HUES6 (cell line): ENCODE results near the gene VWA1.
"Not testable (repeated sequence)": the region's sequence is repeated elsewhere in the genome, so short reads cannot be mapped to it uniquely, and the experiment has no call there.

Experiments
- H3K27ac ChIP-seq: 2 replicates; pipeline ENCODE4 v1.7.0; 2013; ENCODE audit warnings: low read depth, mild to moderate bottlenecking, low read length, inconsistent platforms
- H3K27me3 ChIP-seq: 2 replicates; pipeline ENCODE4 v1.6.1; 2013; ENCODE audit warnings: low read length; ENCODE audit not compliant: control insufficient read depth, insufficient read depth
- H3K36me3 ChIP-seq: 2 replicates; pipeline ENCODE4 v1.6.1; 2013; ENCODE audit warnings: low read length; ENCODE audit not compliant: control insufficient read depth, insufficient read depth
- H3K4me1 ChIP-seq: 2 replicates; pipeline ENCODE4 v1.6.1; 2013; ENCODE audit warnings: low read length; ENCODE audit not compliant: control insufficient read depth, insufficient read depth
- H3K4me3 ChIP-seq: 2 replicates; pipeline ENCODE4 v1.5.1; 2013; ENCODE audit warnings: low read depth, low read length
- H3K9ac ChIP-seq: one replicate; pipeline ENCODE4 v1.6.1; 2013; ENCODE audit warnings: mild to moderate bottlenecking, low read length
- H3K9me3 ChIP-seq: 2 replicates; pipeline ENCODE4 v1.6.1; 2013; ENCODE audit warnings: low read depth, low read length; ENCODE audit not compliant: control insufficient read depth, insufficient read depth

The VWA1 gene

GRCh38 chr1:1463312-1463711 is 27.8 kb downstream of the VWA1 start:
- Histone ChIP-seq H3K27me3 (no peaks in the 10 kb centered on the region), H3K36me3 (no peaks in the 10 kb centered on the region), H3K9ac (no peak overlapping the region), H3K4me1 (no peaks in the 10 kb centered on the region), H3K9me3 (no peaks in the 10 kb centered on the region), H3K4me3 (no peak overlapping the region), H3K27ac (no peak overlapping the region)

DNA sequence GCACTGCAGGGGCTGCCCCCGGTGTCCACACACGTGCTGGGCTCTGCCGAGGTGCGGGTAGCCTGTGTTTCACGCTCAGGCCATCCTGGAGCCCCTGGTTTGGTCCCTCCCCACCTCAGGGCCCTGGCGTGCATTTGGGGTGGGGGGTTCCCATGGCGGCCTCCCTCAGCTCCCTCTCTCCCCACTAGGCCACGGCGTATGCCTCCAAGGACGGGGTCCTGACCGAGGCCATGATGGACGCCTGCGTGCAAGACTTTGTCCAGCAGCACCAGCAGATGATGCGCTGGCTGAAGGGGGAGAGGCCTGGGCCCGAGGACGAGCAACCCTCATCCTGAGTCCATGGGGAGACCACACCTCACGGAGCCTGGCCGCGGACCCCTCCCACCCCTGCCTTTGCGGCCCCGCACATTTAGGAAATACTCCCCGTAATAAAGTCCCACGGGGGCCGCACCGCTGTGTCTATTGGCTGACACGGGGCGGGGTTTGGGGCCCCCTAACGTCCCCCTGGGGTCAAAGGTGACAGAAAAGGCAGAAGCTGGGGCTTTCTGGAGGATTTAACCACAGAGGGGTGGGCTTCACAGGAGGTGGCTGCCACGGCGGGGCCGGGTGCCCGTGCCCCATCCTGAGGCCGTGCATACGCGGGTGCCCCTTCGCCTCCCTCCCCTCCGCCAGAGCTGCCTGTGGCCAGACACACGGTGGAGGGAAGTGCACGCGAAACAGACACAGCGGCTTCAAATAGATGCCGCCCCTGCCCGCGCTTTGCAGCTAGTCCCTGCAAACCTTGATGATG is 32.9 kb downstream of the VWA1 start:
- H3K27me3 ChIP-seq, H3K27ac ChIP-seq, H3K9me3 ChIP-seq, H3K9ac ChIP-seq, H3K36me3 ChIP-seq, H3K4me3 ChIP-seq, H3K4me1 ChIP-seq: not testable (repeated sequence)

GRCh38 chr1:1470626-1471388 is 35.3 kb downstream of the VWA1 start:
- Histone ChIP-seq H3K4me3 (peak overlapping the region; percentile 86), H3K36me3 (no peaks in the 10 kb centered on the region; the same call in 1 of the 2 replicates), H3K9me3 (no peaks in the 10 kb centered on the region), H3K27me3 (no peaks in the 10 kb centered on the region), H3K27ac (no peak overlapping the region; the same call in 1 of the 2 replicates), H3K9ac (peak overlapping the region; percentile 81), H3K4me1 (no peaks in the 10 kb centered on the region)

GRCh38 chr1:1471389-1472052 is 36.0 kb downstream of the VWA1 start, which contains the start of gene ATAD3B:
ATAD3B (plus strand) TSS chr1:1471765; CDS start chr1:1471885, 120 bp downstream.
- Histone ChIP-seq H3K9me3 (no peaks in the 10 kb centered on the region), H3K27ac (no peak within 1 kb of the TSS; the same call in 1 of the 2 replicates), H3K4me1 (no peaks in the 10 kb centered on the region), H3K4me3 (peak within 1 kb of the TSS; percentile 86), H3K9ac (peak within 1 kb of the TSS; percentile 81), H3K36me3 (no peaks in the 10 kb centered on the region; the same call in 1 of the 2 replicates), H3K27me3 (no peaks in the 10 kb centered on the region)

DNA sequence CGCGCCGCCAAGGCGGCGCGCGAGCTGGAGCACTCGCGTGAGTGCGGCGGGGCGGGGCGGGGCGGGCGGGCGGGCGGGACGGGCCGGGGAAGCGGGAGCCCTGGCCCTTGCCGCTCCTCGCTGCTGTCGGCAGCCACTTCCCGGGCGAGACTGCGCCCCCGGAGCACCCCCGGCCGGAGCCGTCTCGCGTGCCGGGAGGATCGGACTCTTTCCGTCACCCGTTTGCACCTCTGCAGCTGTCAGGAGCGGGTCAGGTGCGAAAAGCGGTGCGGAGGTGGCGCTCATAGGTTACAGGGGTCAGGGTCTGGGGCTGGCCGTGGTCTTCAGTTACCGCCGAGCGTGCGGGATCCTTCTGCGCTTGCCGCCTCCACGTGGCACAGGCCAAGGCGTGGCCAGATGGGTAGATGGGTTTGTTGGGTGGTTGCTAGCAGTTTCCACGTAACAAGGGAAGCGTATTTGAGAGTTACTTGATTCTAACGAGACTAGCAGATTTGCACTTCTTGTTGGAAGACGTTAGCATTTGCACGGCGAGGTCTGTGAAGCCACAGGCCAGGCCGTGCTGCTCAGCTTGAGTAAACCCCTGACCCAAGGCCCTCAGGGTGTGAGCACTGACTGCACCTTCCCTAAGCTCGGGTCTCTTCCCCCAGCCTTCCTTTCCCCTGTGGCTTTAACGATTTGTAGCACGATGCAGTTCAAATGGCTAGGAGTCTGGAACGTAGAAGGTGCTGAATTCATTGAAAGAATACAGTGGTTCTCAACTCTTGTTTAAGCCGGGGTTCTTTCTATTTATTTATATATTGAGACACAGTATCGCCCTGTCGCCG is 36.8 kb downstream of the VWA1 start:
- not testable (repeated sequence) for H3K27ac ChIP-seq, H3K27me3 ChIP-seq, H3K4me1 ChIP-seq, H3K36me3 ChIP-seq, H3K9me3 ChIP-seq
- peak overlapping the region; percentile 81 for H3K9ac ChIP-seq
- peak overlapping the region; percentile 72 for H3K4me3 ChIP-seq

DNA sequence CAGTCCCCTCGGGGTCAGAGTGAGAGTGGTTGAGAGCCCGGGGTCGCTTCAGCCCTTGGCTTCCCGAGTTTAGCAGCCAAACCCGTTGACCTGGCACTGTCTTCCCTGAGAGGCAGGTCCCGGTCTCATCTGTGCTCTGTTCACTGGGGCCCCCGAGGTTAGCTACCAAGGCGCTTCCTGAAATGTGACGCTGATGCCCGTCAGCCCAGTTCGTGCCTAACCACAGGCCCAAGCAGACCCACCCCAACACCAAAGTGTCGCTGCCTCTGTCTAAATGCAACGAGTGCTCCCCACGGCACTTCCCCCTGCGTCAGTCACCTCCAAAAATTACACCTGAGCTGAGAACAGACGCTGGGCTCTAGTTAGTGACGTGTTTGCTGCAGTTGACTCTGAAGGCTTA is 40.5 kb downstream of the VWA1 start:
- H3K4me3 ChIP-seq, H3K9ac ChIP-seq, H3K4me1 ChIP-seq, H3K27ac ChIP-seq, H3K27me3 ChIP-seq, H3K9me3 ChIP-seq: not testable (repeated sequence)
- H3K36me3 ChIP-seq, result peaks cover 32% of the 10 kb centered on the region

DNA sequence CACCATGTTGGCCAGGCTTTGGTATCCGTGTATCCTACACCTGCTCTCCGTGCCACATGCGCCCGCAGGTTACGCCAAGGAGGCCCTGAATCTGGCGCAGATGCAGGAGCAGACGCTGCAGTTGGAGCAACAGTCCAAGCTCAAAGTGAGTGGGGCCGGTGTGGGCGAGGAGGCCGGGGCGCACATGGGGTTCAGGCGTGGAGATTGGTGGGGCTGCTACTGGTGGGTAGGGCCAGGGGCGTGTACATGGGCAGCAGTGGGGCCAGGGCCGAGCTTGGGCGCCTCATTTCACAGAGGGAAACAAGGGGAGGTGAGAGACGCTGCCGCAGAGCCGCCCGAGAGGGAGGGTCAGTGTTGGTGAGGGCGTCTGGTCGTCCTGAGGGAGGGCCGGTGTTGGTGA is 41.7 kb downstream of the VWA1 start:
- Histone ChIP-seq H3K27ac (no peak overlapping the region), H3K4me3 (no peak overlapping the region), H3K4me1 (no peaks in the 10 kb centered on the region)

DNA sequence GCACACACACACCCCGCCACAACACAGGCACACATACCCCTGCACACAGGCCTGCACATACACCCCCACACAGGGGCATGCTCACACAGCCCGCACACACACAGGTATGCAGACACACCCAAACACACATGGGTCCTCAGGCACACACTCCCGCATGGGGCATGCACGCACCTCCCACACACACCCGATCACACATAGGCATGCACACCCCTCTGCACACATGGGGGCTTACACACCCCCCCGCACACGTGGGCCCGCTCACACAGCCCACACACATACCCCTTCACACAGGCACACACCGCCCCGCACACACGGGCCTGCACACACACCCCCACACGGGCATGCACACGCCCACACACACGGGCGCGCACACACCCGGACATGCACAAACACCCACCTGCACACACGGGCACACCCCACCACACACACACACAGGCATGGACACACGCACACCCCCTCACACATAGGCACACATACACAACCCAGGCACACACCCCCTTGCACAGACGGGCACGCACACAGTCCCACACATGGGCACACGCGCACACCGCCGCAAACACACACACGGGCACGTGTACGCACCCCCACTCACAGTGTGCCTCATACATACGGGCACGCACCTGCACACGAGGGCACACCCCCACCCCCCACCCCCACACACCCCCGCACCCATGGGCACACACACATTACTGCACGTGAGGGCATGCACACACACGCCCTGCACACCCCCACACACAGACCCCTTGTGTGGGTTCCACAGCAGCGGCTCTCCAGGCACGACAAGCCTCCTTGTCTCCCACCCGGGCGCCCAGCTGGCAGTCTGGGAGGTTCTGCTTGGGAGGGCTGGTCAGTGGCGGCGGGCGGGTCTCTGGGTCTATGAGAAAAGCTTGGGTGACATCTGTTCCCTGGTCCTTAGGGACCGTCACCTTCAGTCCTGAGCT is 44.3 kb downstream of the VWA1 start:
- Histone ChIP-seq H3K9ac (no peak overlapping the region), H3K27me3 (no peaks in the 10 kb centered on the region), H3K36me3 (peaks cover 63% of the 10 kb centered on the region), H3K4me1 (no peaks in the 10 kb centered on the region), H3K4me3 (no peak overlapping the region), H3K9me3 (no peaks in the 10 kb centered on the region), H3K27ac (no peak overlapping the region)

More for the DNA sequence above, 41.7 kb downstream of the VWA1 start:
- H3K36me3 ChIP-seq, result peaks cover 38% of the 10 kb centered on the region
- H3K9me3 ChIP-seq, result no peaks in the 10 kb centered on the region
- no peak overlapping the region for H3K9ac ChIP-seq
- H3K27me3 ChIP-seq, result no peaks in the 10 kb centered on the region

DNA sequence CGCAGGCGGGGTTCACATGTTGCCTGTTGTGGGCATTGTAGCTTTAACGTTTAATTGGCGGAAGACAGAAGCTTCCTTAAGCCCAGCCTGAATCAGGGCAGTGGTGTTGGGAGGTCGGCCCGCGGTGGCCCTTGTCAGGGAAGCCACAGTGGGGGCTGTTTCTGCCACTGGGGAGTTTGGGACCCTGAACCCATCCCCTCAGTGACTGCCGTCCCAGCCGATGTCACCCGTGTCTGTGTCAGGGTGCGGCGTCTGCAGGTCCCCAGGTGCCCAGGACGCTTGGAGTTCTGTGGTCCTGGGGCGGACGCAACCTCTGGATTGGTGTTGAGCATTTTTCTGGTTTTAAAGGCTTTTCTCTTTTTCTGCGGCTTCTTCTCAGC is 45.0 kb downstream of the VWA1 start:
- H3K4me1 ChIP-seq, H3K9ac ChIP-seq, H3K27me3 ChIP-seq, H3K27ac ChIP-seq, H3K4me3 ChIP-seq, H3K9me3 ChIP-seq: not testable (repeated sequence)
- peaks cover 66% of the 10 kb centered on the region for H3K36me3 ChIP-seq

DNA sequence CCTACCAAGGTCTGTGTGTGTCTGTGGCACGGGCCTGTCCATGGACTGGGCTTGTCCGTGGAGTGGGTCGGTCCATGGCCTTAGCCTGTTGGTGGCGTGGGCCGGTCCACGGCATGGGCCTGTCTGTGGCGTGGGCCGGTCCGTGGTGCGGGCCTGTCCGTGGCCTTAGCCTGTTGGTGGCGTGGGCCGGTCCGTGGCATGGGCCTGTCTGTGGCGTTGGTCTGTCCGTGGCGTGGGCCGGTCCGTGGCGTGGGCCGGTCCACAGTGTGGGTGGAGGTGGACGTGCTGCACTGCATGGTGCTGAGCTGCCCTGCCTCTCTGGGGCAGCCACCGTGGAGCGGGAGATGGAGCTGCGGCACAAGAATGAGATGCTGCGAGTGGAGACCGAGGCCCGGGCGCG is 46.3 kb downstream of the VWA1 start:
- H3K27me3 ChIP-seq, H3K27ac ChIP-seq, H3K9me3 ChIP-seq, H3K9ac ChIP-seq, H3K4me1 ChIP-seq, H3K4me3 ChIP-seq: not testable (repeated sequence)
- peaks cover 75% of the 10 kb centered on the region for H3K36me3 ChIP-seq
